WTC11 (cell line): ENCODE results near the gene SLITRK3. TPM values are rescaled to one million over a fixed set of nuclear protein-coding genes. Genes with fewer than 3 reads are reported as not detected.

Experiments
- ATAC-seq: fragments of 200-7000 bp; cut with Tn5 transposase; 2 replicates; pipeline ENCODE4 v1.10.0; 2021; ENCODE audit warnings: mild to moderate bottlenecking, moderate library complexity
- CTCF ChIA-PET: fragments of 300-600 bp; sonication (Branson Sonifier 250); formaldehyde crosslinking; loops from one replicate; lab custom pipeline; 2021; ENCODE audit warnings: antibody characterized with exemption; lab: Charles Lee
- POLR2A ChIA-PET: fragments of 350-600 bp; sonication (Branson Sonifier 250); formaldehyde crosslinking; loops from one replicate; lab custom pipeline; 2021; ENCODE audit warnings: antibody characterized with exemption; lab: Charles Lee
- DNase-seq: peaks from one replicate; pipeline ENCODE4 v3.0.0; 2021; ENCODE audit warnings: low spot score
- H3K27ac Mint-ChIP-seq: 2 replicates; pipeline ENCODE4 v1.8.0; 2021; ENCODE audit warnings: mixed read lengths
- H3K27me3 Mint-ChIP-seq: 2 replicates; pipeline ENCODE4 v1.8.0; 2021; ENCODE audit warnings: low read depth, mild to moderate bottlenecking, moderate library complexity, mixed read lengths
- H3K36me3 Mint-ChIP-seq: 2 replicates; pipeline ENCODE4 v1.8.0; 2021; ENCODE audit warnings: mixed read lengths
- H3K4me1 Mint-ChIP-seq: 2 replicates; pipeline ENCODE4 v1.8.0; 2022; ENCODE audit warnings: mixed read lengths
- H3K4me3 Mint-ChIP-seq: 2 replicates; pipeline ENCODE4 v1.8.0; 2021; ENCODE audit warnings: mild to moderate bottlenecking, moderate library complexity, mixed read lengths
- H3K9me3 Mint-ChIP-seq: 2 replicates; pipeline ENCODE4 v1.8.0; 2021; ENCODE audit warnings: mixed read lengths
- ATF1 ChIP-seq: sonication (generic); formaldehyde crosslinking; IDR thresholded peaks from 2 replicates; pipeline ENCODE4 v1.8.1; 2023; ENCODE audit warnings: mild to moderate bottlenecking, moderate library complexity, missing genetic modification reagents
- CREM ChIP-seq: sonication (generic); formaldehyde crosslinking; IDR thresholded peaks from 2 replicates; pipeline ENCODE4 v1.8.1; 2022; ENCODE audit warnings: mild to moderate bottlenecking, missing genetic modification reagents, moderate library complexity
- ESRRA ChIP-seq: sonication (generic); formaldehyde crosslinking; IDR thresholded peaks from 2 replicates; pipeline ENCODE4 v1.8.1; 2022; ENCODE audit warnings: mild to moderate bottlenecking, missing genetic modification reagents, borderline replicate concordance
- FOXP1 ChIP-seq: sonication (generic); formaldehyde crosslinking; IDR thresholded peaks from 2 replicates; pipeline ENCODE4 v1.8.0; 2022; ENCODE audit warnings: missing genetic modification reagents, mild to moderate bottlenecking, moderate library complexity, borderline replicate concordance
- MXD4 ChIP-seq: fragments of 250-450 bp; sonication (Bioruptor Pico); IDR thresholded peaks from 2 replicates; pipeline ENCODE4 v1.8.0; 2021; ENCODE audit warnings: mild to moderate bottlenecking, moderate library complexity, borderline replicate concordance
- MYBL2 ChIP-seq: sonication (generic); formaldehyde crosslinking; IDR thresholded peaks from 2 replicates; pipeline ENCODE4 v1.8.1; 2023; ENCODE audit warnings: mild to moderate bottlenecking, moderate library complexity, missing genetic modification reagents
- NR3C1 ChIP-seq: sonication (generic); formaldehyde crosslinking; conservative IDR thresholded peaks from 2 replicates; pipeline ENCODE4 v1.8.1; 2023; ENCODE audit warnings: low read depth, mild to moderate bottlenecking, missing genetic modification reagents
- RORB ChIP-seq: fragments of 250-450 bp; sonication (Bioruptor Pico); IDR thresholded peaks from 2 replicates; pipeline ENCODE4 v1.9.0; 2021; ENCODE audit warnings: mild to moderate bottlenecking
- SOX15 ChIP-seq: fragments of 250-450 bp; sonication (Bioruptor Pico); IDR thresholded peaks from 2 replicates; pipeline ENCODE4 v1.9.0; 2021; ENCODE audit warnings: mild to moderate bottlenecking
- TCF7 ChIP-seq: sonication (generic); formaldehyde crosslinking; IDR thresholded peaks from 2 replicates; pipeline ENCODE4 v1.8.0; 2022; ENCODE audit warnings: mild to moderate bottlenecking, low read depth, missing genetic modification reagents, moderate library complexity
- TEAD4 ChIP-seq: sonication (generic); formaldehyde crosslinking; IDR thresholded peaks from 2 replicates; pipeline ENCODE4 v1.8.0; 2022; ENCODE audit warnings: mild to moderate bottlenecking, missing genetic modification reagents
- USF2 ChIP-seq: sonication (generic); formaldehyde crosslinking; IDR thresholded peaks from 2 replicates; pipeline ENCODE4 v1.8.1; 2023; ENCODE audit warnings: mild to moderate bottlenecking, missing genetic modification reagents, moderate library complexity
- ZNF281 ChIP-seq: sonication (generic); formaldehyde crosslinking; IDR thresholded peaks from 2 replicates; pipeline ENCODE4 v1.8.0; 2023; ENCODE audit warnings: mild to moderate bottlenecking, missing genetic modification reagents
- ZNF396 ChIP-seq: fragments of 250-450 bp; sonication (Bioruptor Pico); IDR thresholded peaks from 2 replicates; pipeline ENCODE4 v1.8.0; 2021; ENCODE audit warnings: mild to moderate bottlenecking, moderate library complexity, borderline replicate concordance
- ZNF416 ChIP-seq: fragments of 250-450 bp; sonication (Bioruptor Pico); IDR thresholded peaks from 2 replicates; pipeline ENCODE4 v1.9.0; 2021; ENCODE audit warnings: mild to moderate bottlenecking, inconsistent platforms
- ZNF512 ChIP-seq: sonication (generic); formaldehyde crosslinking; IDR thresholded peaks from 2 replicates; pipeline ENCODE4 v1.8.1; 2022; ENCODE audit warnings: missing genetic modification reagents, borderline replicate concordance
- ZSCAN18 ChIP-seq: fragments of 250-450 bp; sonication (Bioruptor Pico); IDR thresholded peaks from 2 replicates; pipeline ENCODE4 v2.1.2; 2022; ENCODE audit warnings: mild to moderate bottlenecking, moderate library complexity
- total RNA-seq: library from RNA; stranded (reverse); gene quantifications from 3 replicates; pipeline ENCODE4 v1.2.3, GENCODE V29; 2021
- TF ChIP-seq, protein P1 (sequence below): fragments of 250-450 bp; sonication (Bioruptor Pico); IDR thresholded peaks from 2 replicates; pipeline ENCODE4 v1.9.0; 2021; ENCODE audit warnings: mild to moderate bottlenecking
- TF ChIP-seq, protein P2 (sequence below): sonication (generic); formaldehyde crosslinking; IDR thresholded peaks from 2 replicates; pipeline ENCODE4 v1.8.1; 2023; ENCODE audit warnings: mild to moderate bottlenecking, missing genetic modification reagents, borderline replicate concordance
- TF ChIP-seq, protein P3 (sequence below): sonication (generic); formaldehyde crosslinking; IDR thresholded peaks from 2 replicates; pipeline ENCODE4 v1.8.1; 2023; ENCODE audit warnings: mild to moderate bottlenecking, missing genetic modification reagents, moderate library complexity

The SLITRK3 gene
- total RNA-seq, 1 experiment from 2014 or later = 4.4 TPM

DNA sequence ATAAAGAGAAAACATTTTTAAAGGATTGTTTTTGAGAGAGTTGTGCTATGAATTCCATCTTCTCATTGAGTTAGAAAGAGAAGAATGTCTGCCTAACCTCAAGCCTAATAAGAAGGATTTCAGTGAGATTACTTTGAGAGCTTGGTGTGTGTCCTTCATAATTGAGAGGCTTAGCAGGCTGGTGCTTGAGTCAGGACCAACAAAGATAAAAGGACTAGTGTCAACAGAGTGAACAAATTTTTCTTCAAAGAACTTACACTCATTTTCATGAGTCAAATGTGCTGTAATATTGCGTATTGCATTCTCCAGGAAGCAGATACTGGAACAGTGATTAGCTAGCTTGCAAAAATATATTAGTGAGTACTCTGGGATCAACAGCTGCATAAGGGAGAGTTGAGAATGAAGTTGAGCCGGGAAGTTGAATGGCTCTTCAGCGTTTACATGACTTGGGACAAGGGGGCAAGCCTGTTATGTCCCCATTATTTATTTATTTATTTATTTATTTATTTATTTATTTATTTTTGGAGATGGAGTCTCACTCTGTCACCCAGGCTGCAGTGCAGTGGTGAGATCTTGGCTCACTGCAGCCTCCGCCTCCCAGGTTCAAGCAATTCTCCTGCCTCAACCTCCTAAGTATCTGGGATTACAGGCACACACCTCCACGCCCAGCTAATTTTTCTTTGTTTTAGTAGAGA, 37.5 kb upstream of the SLITRK3 start (continued):
- TF ChIP-seq TCF7 (CRISPR knock-in tag) (no peak), NR3C1 (no peak), ZSCAN18 (CRISPR knock-in tag) (no peak)

GRCh38 chr3:165225604-165226003, 29.4 kb upstream of the SLITRK3 start:
- no peaks in the 10 kb centered on the region for H3K27me3 Mint-ChIP-seq
- no peak overlapping the region for H3K27ac Mint-ChIP-seq
- no peak for DNase-seq

More at GRCh38 chr3:165225604-165226003, 29.4 kb upstream of the SLITRK3 start:
- Mint-ChIP-seq H3K4me1 (peaks cover 4% of the 10 kb centered on the region; the same call in 1 of the 2 replicates), H3K36me3 (no peaks in the 10 kb centered on the region), H3K4me3 (no peak overlapping the region)
- POLR2A ChIA-PET = no interaction called here
- TF ChIP-seq SOX15 (CRISPR knock-in tag) = no peak
- TF ChIP-seq ZNF396 (CRISPR knock-in tag) = no peak
- no peak for TF ChIP-seq TEAD4 (CRISPR knock-in tag)
- TF ChIP-seq RORB (CRISPR knock-in tag) = no peak
- TF ChIP-seq ZNF512 (CRISPR knock-in tag) = no peak
- no peak for TF ChIP-seq ATF1
- TF ChIP-seq USF2 (CRISPR knock-in tag) = no peak
- TF ChIP-seq, protein P1, sequence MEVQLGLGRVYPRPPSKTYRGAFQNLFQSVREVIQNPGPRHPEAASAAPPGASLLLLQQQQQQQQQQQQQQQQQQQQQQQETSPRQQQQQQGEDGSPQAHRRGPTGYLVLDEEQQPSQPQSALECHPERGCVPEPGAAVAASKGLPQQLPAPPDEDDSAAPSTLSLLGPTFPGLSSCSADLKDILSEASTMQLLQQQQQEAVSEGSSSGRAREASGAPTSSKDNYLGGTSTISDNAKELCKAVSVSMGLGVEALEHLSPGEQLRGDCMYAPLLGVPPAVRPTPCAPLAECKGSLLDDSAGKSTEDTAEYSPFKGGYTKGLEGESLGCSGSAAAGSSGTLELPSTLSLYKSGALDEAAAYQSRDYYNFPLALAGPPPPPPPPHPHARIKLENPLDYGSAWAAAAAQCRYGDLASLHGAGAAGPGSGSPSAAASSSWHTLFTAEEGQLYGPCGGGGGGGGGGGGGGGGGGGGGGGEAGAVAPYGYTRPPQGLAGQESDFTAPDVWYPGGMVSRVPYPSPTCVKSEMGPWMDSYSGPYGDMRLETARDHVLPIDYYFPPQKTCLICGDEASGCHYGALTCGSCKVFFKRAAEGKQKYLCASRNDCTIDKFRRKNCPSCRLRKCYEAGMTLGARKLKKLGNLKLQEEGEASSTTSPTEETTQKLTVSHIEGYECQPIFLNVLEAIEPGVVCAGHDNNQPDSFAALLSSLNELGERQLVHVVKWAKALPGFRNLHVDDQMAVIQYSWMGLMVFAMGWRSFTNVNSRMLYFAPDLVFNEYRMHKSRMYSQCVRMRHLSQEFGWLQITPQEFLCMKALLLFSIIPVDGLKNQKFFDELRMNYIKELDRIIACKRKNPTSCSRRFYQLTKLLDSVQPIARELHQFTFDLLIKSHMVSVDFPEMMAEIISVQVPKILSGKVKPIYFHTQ (CRISPR knock-in tag) = no peak
- no peak for TF ChIP-seq ESRRA (CRISPR knock-in tag)
- no peak for TF ChIP-seq FOXP1 (CRISPR knock-in tag)
- no peak for TF ChIP-seq ZNF416 (CRISPR knock-in tag)
- TF ChIP-seq CREM (CRISPR knock-in tag) = no peak
- no peak for TF ChIP-seq ZNF281 (CRISPR knock-in tag)
- TF ChIP-seq, protein P2, sequence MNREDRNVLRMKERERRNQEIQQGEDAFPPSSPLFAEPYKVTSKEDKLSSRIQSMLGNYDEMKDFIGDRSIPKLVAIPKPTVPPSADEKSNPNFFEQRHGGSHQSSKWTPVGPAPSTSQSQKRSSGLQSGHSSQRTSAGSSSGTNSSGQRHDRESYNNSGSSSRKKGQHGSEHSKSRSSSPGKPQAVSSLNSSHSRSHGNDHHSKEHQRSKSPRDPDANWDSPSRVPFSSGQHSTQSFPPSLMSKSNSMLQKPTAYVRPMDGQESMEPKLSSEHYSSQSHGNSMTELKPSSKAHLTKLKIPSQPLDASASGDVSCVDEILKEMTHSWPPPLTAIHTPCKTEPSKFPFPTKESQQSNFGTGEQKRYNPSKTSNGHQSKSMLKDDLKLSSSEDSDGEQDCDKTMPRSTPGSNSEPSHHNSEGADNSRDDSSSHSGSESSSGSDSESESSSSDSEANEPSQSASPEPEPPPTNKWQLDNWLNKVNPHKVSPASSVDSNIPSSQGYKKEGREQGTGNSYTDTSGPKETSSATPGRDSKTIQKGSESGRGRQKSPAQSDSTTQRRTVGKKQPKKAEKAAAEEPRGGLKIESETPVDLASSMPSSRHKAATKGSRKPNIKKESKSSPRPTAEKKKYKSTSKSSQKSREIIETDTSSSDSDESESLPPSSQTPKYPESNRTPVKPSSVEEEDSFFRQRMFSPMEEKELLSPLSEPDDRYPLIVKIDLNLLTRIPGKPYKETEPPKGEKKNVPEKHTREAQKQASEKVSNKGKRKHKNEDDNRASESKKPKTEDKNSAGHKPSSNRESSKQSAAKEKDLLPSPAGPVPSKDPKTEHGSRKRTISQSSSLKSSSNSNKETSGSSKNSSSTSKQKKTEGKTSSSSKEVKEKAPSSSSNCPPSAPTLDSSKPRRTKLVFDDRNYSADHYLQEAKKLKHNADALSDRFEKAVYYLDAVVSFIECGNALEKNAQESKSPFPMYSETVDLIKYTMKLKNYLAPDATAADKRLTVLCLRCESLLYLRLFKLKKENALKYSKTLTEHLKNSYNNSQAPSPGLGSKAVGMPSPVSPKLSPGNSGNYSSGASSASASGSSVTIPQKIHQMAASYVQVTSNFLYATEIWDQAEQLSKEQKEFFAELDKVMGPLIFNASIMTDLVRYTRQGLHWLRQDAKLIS (CRISPR knock-in tag) = no peak
- no peak for TF ChIP-seq MYBL2 (CRISPR knock-in tag)
- no peak for TF ChIP-seq NR3C1
- no peak for TF ChIP-seq MXD4
- TF ChIP-seq, protein P3, sequence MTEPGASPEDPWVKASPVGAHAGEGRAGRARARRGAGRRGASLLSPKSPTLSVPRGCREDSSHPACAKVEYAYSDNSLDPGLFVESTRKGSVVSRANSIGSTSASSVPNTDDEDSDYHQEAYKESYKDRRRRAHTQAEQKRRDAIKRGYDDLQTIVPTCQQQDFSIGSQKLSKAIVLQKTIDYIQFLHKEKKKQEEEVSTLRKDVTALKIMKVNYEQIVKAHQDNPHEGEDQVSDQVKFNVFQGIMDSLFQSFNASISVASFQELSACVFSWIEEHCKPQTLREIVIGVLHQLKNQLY = no peak
- TF ChIP-seq, all 79 proteins: peak for 0
- no peaks in the 10 kb centered on the region for H3K9me3 Mint-ChIP-seq
- ATAC-seq = peak; percentile 57; the same call in 1 of the 2 replicates
- CTCF ChIA-PET = no interaction called here
